Activated CD4-positive, alpha-beta T cell treated with anti-CD3 and anti-CD28 coated beads, Interleukin-2, amount 10 ng/mL, durations not matched to agents 24 days and 14 days (primary cell): ENCODE measurements around the gene KATNA1. TPM values are rescaled to one million over a fixed set of nuclear protein-coding genes. Genes with fewer than 3 reads are reported as not detected.

Source experiments
- DNase-seq: peaks from one replicate; pipeline ENCODE4 v3.0.0; 2022
- H3K27ac Mint-ChIP-seq: one replicate; pipeline ENCODE4 v1.8.0; 2022; ENCODE audit warnings: mild to moderate bottlenecking, mixed read lengths
- H3K27me3 Mint-ChIP-seq: one replicate; pipeline ENCODE4 v1.8.0; 2022; ENCODE audit warnings: mixed read lengths
- H3K36me3 Mint-ChIP-seq: one replicate; pipeline ENCODE4 v1.8.0; 2022; ENCODE audit warnings: low read depth, mild to moderate bottlenecking, mixed read lengths
- H3K4me1 Mint-ChIP-seq: one replicate; pipeline ENCODE4 v1.8.0; 2021; ENCODE audit warnings: mixed read lengths
- H3K4me3 Mint-ChIP-seq: one replicate; pipeline ENCODE4 v1.8.0; 2022; ENCODE audit warnings: mild to moderate bottlenecking, moderate library complexity, mixed read lengths
- H3K9me3 Mint-ChIP-seq: one replicate; pipeline ENCODE4 v1.8.0; 2021; ENCODE audit warnings: mixed read lengths
- intact Hi-C: fragments of 100-400 bp; cut with micrococcal nuclease; formaldehyde crosslinking; loops from one replicate; pipeline ENCODE4 v1.15.1; 2023
- total RNA-seq: library from RNA; stranded (reverse); gene quantifications from 2 replicates; pipeline ENCODE4 v1.2.3, GENCODE V29; 2022

KATNA1 gene
- total RNA-seq, 1 donor from 2014 or later: 23.0 TPM

GRCh38 chr6:149580880-149581279 is 67.6 kb downstream of the KATNA1 start:
- peak overlapping the region; percentile 29 for H3K27ac Mint-ChIP-seq
- H3K4me1 Mint-ChIP-seq: no peaks in the 10 kb centered on the region
- H3K9me3 Mint-ChIP-seq: no peaks in the 10 kb centered on the region
- intact Hi-C loops: no loop called here
- peaks cover 25% of the 10 kb centered on the region for H3K36me3 Mint-ChIP-seq
- no peaks in the 10 kb centered on the region for H3K27me3 Mint-ChIP-seq
- no peak for DNase-seq
- H3K4me3 Mint-ChIP-seq: no peak overlapping the region

- Mint-ChIP-seq H3K27ac (no peak overlapping the region), H3K4me1 (peaks cover 11% of the 10 kb centered on the region), H3K4me3 (peak overlapping the region; percentile 35), H3K27me3 (peaks cover 3% of the 10 kb centered on the region), H3K36me3 (no peaks in the 10 kb centered on the region), H3K9me3 (no peaks in the 10 kb centered on the region)
- DNase-seq: no peak
- intact Hi-C loops: loop anchor here (2.0 to 5.0 kb wide), 5 partner anchors 81 to 811 kb away; partner anchors contain the start of genes KATNA1, LRP11, RAET1G and ZC3H12D
These were observed 80.4 kb downstream of the KATNA1 start for GRCh38 chr6:149567945-149568585.

GRCh38 chr6:149567194-149567586 is 81.3 kb downstream of the KATNA1 start:
- Mint-ChIP-seq H3K27me3 (peaks cover 3% of the 10 kb centered on the region), H3K36me3 (no peaks in the 10 kb centered on the region), H3K4me3 (peak overlapping the region; percentile 94), H3K4me1 (peaks cover 11% of the 10 kb centered on the region), H3K27ac (peak overlapping the region; percentile 80), H3K9me3 (no peaks in the 10 kb centered on the region)
- no peak for DNase-seq
- intact Hi-C loops: loop anchor here (2.0 to 5.0 kb wide), 5 partner anchors 82 to 810 kb away; partner anchors contain the start of genes KATNA1, LRP11, RAET1G and ZC3H12D

DNA sequence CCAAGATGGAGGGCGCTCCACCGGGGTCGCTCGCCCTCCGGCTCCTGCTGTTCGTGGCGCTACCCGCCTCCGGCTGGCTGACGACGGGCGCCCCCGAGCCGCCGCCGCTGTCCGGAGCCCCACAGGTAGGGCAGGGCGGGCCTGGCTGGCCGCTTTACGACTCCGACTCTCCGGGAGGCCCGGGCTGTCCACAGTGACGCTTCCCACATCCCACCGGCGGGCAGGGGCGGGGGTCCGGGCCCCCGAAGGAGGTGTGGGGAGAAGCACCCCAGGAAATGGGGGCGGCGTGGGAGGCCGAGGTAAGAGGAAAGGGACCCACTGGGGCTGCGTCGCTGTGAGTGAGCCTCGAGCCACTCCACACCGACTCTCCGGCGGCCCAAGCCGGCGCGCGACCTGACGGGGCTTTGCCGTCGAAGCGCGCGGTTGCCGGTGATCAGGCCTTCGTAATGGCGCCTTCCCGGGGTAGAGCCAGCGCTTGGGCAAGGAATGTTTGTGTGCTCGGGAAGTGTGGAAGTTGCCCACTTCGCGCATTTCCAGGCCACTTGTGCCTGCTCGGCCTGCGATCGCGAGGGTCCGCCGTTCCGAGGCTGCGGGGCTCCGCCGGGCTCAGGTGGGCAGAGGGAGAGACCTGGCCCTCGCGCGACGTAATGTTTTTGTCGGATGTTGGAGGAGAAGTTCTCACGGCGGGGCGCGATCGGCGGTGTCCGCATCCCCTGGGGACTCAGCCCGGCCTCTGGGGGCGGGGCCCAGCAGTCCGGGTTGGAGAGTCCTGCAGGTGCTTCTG is 81.9 kb downstream of the KATNA1 start:
- no peaks in the 10 kb centered on the region for H3K9me3 Mint-ChIP-seq
- H3K27me3 Mint-ChIP-seq: peaks cover 3% of the 10 kb centered on the region
- H3K36me3 Mint-ChIP-seq: no peaks in the 10 kb centered on the region
- peak overlapping the region; percentile 94 for H3K4me3 Mint-ChIP-seq
- peak overlapping the region; percentile 80 for H3K27ac Mint-ChIP-seq
- H3K4me1 Mint-ChIP-seq: peaks cover 11% of the 10 kb centered on the region
- intact Hi-C loops: loop anchor here (1.0 to 5.0 kb wide), 7 partner anchors 20 to 809 kb away; partner anchors contain the start of genes KATNA1, LRP11, PPIL4 and RAET1G
- DNase-seq: peak; percentile 85

GRCh38 chr6:149565527-149566409 is 82.7 kb downstream of the KATNA1 start, which contains the start of gene GINM1:
Gene GINM1, plus strand, starts transcription at chr6:149566375. Its CDS starts 40 bp downstream, at chr6:149566415.
- H3K4me3 Mint-ChIP-seq: peak within 1 kb of the TSS; percentile 94
- H3K27me3 Mint-ChIP-seq: peaks cover 4% of the 10 kb centered on the region
- peak; percentile 100 for DNase-seq
- no peaks in the 10 kb centered on the region for H3K9me3 Mint-ChIP-seq
- peak within 1 kb of the TSS; percentile 91 for H3K27ac Mint-ChIP-seq
- H3K4me1 Mint-ChIP-seq: peaks cover 11% of the 10 kb centered on the region
- no peaks in the 10 kb centered on the region for H3K36me3 Mint-ChIP-seq
- intact Hi-C loops: loop anchor here (1.0 to 5.0 kb wide), 8 partner anchors 19 to 808 kb away; partner anchors contain the start of genes KATNA1, LRP11, PCMT1 and PPIL4

GRCh38 chr6:149563928-149564325 is 84.6 kb downstream of the KATNA1 start:
- Mint-ChIP-seq H3K4me3 (no peak overlapping the region), H3K36me3 (no peaks in the 10 kb centered on the region), H3K9me3 (no peaks in the 10 kb centered on the region), H3K27ac (no peak overlapping the region), H3K4me1 (peaks cover 11% of the 10 kb centered on the region), H3K27me3 (peaks cover 17% of the 10 kb centered on the region)
- no peak for DNase-seq
- intact Hi-C loops: no loop called here

- peaks cover 11% of the 10 kb centered on the region for H3K4me1 Mint-ChIP-seq
- no peak for DNase-seq
- no peak overlapping the region for H3K4me3 Mint-ChIP-seq
- intact Hi-C loops: no loop called here
- no peaks in the 10 kb centered on the region for H3K36me3 Mint-ChIP-seq
- peaks cover 20% of the 10 kb centered on the region for H3K27me3 Mint-ChIP-seq
- no peak overlapping the region for H3K27ac Mint-ChIP-seq
- H3K9me3 Mint-ChIP-seq: no peaks in the 10 kb centered on the region
These were observed 85.1 kb downstream of the KATNA1 start for GRCh38 chr6:149563203-149563927.

DNA sequence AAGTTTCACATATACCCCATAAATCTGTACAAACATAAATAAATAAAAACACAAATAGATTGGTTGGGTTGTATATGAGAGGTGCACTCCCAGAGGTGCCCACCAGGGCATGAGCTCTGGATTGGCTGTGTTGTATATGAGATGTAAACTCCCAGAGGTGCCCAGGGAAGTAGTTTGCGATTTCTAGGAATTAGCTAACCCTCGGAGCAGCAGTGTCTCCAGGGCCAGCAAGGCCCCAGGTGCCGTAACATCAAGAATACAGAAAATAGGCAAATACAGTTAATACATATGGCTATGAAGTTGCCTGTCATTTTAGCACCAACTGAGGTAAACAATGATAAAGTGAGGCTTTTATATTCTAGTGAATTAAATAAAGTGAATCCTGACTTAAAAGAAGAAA is 87.8 kb downstream of the KATNA1 start:
- peaks cover 4% of the 10 kb centered on the region for H3K4me1 Mint-ChIP-seq
- H3K36me3 Mint-ChIP-seq: no peaks in the 10 kb centered on the region
- H3K27me3 Mint-ChIP-seq: peaks cover 38% of the 10 kb centered on the region
- intact Hi-C loops: no loop called here
- peak; percentile 71 for DNase-seq
- H3K27ac Mint-ChIP-seq: no peak overlapping the region
- no peak overlapping the region for H3K4me3 Mint-ChIP-seq
- H3K9me3 Mint-ChIP-seq: no peaks in the 10 kb centered on the region

GRCh38 chr6:149559389-149559788 is 89.1 kb downstream of the KATNA1 start:
- Mint-ChIP-seq H3K4me1 (no peaks in the 10 kb centered on the region), H3K4me3 (no peak overlapping the region), H3K27ac (no peak overlapping the region), H3K27me3 (peaks cover 49% of the 10 kb centered on the region), H3K9me3 (no peaks in the 10 kb centered on the region), H3K36me3 (no peaks in the 10 kb centered on the region)
- intact Hi-C loops: no loop called here
- DNase-seq: no peak

DNA sequence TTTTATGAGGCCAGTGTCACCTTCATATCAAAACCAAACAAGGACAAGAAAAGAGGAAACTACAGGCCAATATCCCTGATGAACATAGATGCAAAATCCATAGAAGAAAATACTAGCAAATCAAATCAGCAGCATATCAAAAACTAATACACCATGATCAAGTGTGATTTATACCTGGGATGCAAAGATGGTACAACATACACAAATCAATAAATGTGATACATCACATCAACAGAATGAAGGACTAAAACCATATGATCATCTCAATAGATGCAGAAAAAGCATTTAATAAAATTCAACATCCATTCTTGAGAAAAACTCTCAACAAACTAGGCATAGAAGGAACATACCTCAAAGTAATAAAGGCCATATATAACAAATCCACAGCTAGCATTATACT is 90.5 kb downstream of the KATNA1 start:
- intact Hi-C loops: no loop called here
- H3K9me3 Mint-ChIP-seq: no peaks in the 10 kb centered on the region
- no peak for DNase-seq
- no peak overlapping the region for H3K27ac Mint-ChIP-seq
- no peaks in the 10 kb centered on the region for H3K4me1 Mint-ChIP-seq
- no peaks in the 10 kb centered on the region for H3K36me3 Mint-ChIP-seq
- H3K27me3 Mint-ChIP-seq: peaks cover 51% of the 10 kb centered on the region
- H3K4me3 Mint-ChIP-seq: no peak overlapping the region

GRCh38 chr6:149551920-149552319 is 96.6 kb downstream of the KATNA1 start:
- no peaks in the 10 kb centered on the region for H3K36me3 Mint-ChIP-seq

DNA sequence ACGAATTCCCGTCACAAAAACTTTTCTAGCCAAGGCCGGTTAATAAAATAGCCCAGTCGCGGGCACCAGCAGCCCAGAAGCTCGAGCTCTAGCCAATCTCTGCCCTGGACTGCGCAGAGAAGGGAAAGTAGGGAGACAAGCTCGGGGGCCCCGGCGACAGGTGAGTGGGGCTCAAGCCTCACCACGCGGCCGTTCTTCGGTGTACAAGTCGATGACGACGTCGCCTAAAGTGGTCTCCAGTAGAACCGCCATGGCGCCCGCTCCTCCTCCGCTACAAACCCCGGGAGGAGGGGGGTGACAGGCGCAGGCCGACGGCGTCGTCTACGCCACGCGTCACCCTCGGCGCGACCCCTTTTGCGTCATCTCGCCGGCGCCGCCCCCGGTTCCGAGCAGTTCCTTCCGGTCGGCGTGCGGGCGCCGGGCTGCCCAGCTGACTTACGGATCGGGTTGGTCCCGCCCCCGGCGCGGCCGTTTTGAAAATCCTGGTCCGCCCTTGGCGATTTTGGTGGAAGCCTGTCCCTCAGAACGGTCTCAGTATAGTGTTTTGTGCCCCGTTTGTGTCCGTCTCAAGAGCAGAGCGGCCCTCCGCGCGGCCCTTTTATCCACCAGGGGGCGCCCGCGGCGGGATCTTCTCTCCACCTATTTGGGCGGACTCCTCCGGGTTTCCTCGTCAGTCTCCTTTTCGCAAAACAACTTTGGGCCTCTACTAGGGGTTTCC is 102.6 kb downstream of the KATNA1 start, which contains the start of gene PPIL4:
Gene PPIL4, minus strand, starts transcription at position 290 of the 718 bp plus-strand sequence. Its CDS starts 38 bp downstream, at position 252.
- Mint-ChIP-seq H3K4me1 (peaks cover 22% of the 10 kb centered on the region), H3K27ac (peak within 1 kb of the TSS; percentile 98), H3K27me3 (peaks cover 10% of the 10 kb centered on the region), H3K36me3 (peaks cover 1% of the 10 kb centered on the region), H3K4me3 (peak within 1 kb of the TSS; percentile 94), H3K9me3 (no peaks in the 10 kb centered on the region)
- intact Hi-C loops: loop anchor here (1.0 to 10.0 kb wide), 7 partner anchors 20 to 459 kb away; partner anchors contain the start of genes GINM1, KATNA1, LATS1 and LRP11
- peak; percentile 99 for DNase-seq

More at GRCh38 chr6:149551920-149552319, 96.6 kb downstream of the KATNA1 start:
- DNase-seq: no peak
- no peak overlapping the region for H3K4me3 Mint-ChIP-seq
- no peak overlapping the region for H3K27ac Mint-ChIP-seq
- H3K9me3 Mint-ChIP-seq: no peaks in the 10 kb centered on the region
- intact Hi-C loops: no loop called here
- no peaks in the 10 kb centered on the region for H3K4me1 Mint-ChIP-seq
- peaks cover 33% of the 10 kb centered on the region for H3K27me3 Mint-ChIP-seq
